Activated CD4-positive, CD25-positive, alpha-beta regulatory T cell treated with anti-CD3 and anti-CD28 coated beads, Interleukin-2, amount 50 U/mL, for 24 hours (primary cell): Measurements from ENCODE around the gene SHROOM3.

Experiments used
- ATAC-seq, 2 donors: fragments of 150-1000 bp; cut with Tn5 transposase; one replicate each; pipeline ENCODE4 v1.10.0; 2021; ENCODE audit warnings: mild to moderate bottlenecking in 1 of 2, moderate library complexity in 1 of 2

SHROOM3 gene

GRCh38 chr4:76756416-76756815 lies 321.4 kb downstream of the SHROOM3 start:
- no peak for ATAC-seq

GRCh38 chr4:76757418-76757939 lies 322.4 kb downstream of the SHROOM3 start:
- no peak for ATAC-seq

GRCh38 chr4:76758290-76758882 lies 323.4 kb downstream of the SHROOM3 start:
- no peak for ATAC-seq

GRCh38 chr4:76758996-76759395 lies 324.0 kb downstream of the SHROOM3 start:
- peak; percentile 53 to 56 for ATAC-seq

- ATAC-seq: no peak
These were observed 325.2 kb downstream of the SHROOM3 start for GRCh38 chr4:76760193-76760592.

GRCh38 chr4:76762137-76763130 lies 327.4 kb downstream of the SHROOM3 start:
- ATAC-seq: no peak

GRCh38 chr4:76764251-76764650 lies 329.2 kb downstream of the SHROOM3 start:
- no peak for ATAC-seq

- ATAC-seq: peak; percentile 56 to 67
These were observed 330.6 kb downstream of the SHROOM3 start for GRCh38 chr4:76765473-76766183.

GRCh38 chr4:76767983-76768382 lies 333.0 kb downstream of the SHROOM3 start:
- ATAC-seq: no peak

GRCh38 chr4:76772498-76773106 lies 337.6 kb downstream of the SHROOM3 start:
- ATAC-seq: no peak

GRCh38 chr4:76773766-76774165 lies 338.7 kb downstream of the SHROOM3 start:
- ATAC-seq: peak in 1 of 2 donors; percentile 13

- ATAC-seq: no peak
These were observed 344.9 kb downstream of the SHROOM3 start for GRCh38 chr4:76779740-76780459.

- no peak for ATAC-seq
These were observed 346.0 kb downstream of the SHROOM3 start for GRCh38 chr4:76780781-76781697.

GRCh38 chr4:76781698-76782595 lies 346.9 kb downstream of the SHROOM3 start:
- no peak for ATAC-seq

- no peak for ATAC-seq
These were observed 347.8 kb downstream of the SHROOM3 start for GRCh38 chr4:76782837-76783236.

GRCh38 chr4:76783836-76784235 lies 348.8 kb downstream of the SHROOM3 start:
- no peak for ATAC-seq

- no peak for ATAC-seq
These were observed 349.2 kb downstream of the SHROOM3 start for GRCh38 chr4:76784237-76784636.

GRCh38 chr4:76787898-76788297 lies 352.9 kb downstream of the SHROOM3 start:
- no peak for ATAC-seq

- ATAC-seq: no peak
These were observed 355.3 kb downstream of the SHROOM3 start for GRCh38 chr4:76790377-76790776.

- ATAC-seq: no peak
These were observed 356.4 kb downstream of the SHROOM3 start for GRCh38 chr4:76791479-76791878.
